ENCODE data around the gene HLF. TPM values are rescaled to one million over a fixed set of nuclear protein-coding genes. Genes with fewer than 3 reads are reported as not detected.
A peak's percentile ranks its signal among the peaks of the same experiment; 100 is the strongest.

Gene HLF
- total RNA-seq, 4 donors from 2014 or later, result 19.8 to 46.7 (median 29.9) TPM

DNA sequence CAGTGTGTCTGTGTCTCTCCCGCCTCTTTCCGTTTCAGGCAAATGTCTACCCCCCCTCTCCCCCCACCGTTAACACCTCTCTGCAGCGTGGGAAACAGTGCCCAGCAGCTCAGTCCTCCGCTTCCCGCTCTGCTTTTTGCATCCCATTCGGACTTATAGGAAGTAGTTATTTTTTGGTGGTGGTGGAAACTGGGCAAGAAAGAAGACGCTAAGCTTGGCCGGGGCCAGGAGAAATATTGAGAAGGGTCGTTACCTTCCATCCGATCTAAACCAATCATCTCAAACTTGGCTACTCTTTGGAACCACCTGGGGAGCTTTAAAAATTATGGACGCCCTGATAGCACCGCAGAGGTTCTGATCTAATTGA lies 499 bp upstream of the HLF start:
- intact Hi-C loops (cut with DNase I; ENCODE audit: low total_unique reads), result no loop called here
- no peak overlapping the region for H3K4me3 ChIP-seq (ENCODE audit: low read depth, poor library complexity, severe bottlenecking)
- no peak for TF ChIP-seq POLR2A (IDR thresholded peaks at IDR 0.05)
- TF ChIP-seq, protein P1, sequence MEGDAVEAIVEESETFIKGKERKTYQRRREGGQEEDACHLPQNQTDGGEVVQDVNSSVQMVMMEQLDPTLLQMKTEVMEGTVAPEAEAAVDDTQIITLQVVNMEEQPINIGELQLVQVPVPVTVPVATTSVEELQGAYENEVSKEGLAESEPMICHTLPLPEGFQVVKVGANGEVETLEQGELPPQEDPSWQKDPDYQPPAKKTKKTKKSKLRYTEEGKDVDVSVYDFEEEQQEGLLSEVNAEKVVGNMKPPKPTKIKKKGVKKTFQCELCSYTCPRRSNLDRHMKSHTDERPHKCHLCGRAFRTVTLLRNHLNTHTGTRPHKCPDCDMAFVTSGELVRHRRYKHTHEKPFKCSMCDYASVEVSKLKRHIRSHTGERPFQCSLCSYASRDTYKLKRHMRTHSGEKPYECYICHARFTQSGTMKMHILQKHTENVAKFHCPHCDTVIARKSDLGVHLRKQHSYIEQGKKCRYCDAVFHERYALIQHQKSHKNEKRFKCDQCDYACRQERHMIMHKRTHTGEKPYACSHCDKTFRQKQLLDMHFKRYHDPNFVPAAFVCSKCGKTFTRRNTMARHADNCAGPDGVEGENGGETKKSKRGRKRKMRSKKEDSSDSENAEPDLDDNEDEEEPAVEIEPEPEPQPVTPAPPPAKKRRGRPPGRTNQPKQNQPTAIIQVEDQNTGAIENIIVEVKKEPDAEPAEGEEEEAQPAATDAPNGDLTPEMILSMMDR (IDR thresholded peaks at IDR 0.05), result no peak
- no peak for DNase-seq (ENCODE audit: low spot score in 2 of 2)
- WGBS, 2 donors, result 12 to 13% methylated on average over 13 of the region's 13 CpGs

DNA sequence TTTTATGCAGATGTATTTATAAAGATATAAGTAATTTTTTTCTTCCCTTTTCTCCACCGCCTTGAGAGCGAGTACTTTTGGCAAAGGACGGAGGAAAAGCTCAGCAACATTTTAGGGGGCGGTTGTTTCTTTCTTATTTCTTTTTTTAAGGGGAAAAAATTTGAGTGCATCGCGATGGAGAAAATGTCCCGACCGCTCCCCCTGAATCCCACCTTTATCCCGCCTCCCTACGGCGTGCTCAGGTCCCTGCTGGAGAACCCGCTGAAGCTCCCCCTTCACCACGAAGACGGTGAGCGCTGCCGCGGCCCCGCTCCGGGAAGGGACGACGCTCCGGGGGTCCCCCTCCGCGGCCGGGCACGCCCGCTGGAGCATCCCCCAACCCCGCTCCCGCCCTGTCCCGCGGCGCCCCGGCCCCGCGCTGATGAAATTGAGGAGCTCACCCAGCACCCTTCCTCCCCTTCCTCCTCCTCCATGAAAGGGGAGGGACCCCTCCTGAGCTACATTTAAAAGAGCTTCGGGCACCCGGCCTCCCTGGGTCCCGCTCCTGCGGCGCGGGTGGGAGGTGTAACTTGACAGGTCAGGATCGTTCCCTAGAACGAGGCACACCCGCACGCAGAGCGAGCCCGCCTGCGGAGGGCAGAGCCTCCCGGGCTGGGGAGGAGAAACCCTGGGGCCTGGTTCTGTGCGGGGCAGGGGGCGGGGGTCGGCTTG lies 706 bp downstream of the HLF start:
- TF ChIP-seq, protein P1 (IDR thresholded peaks at IDR 0.05), result no peak
- TF ChIP-seq POLR2A (IDR thresholded peaks at IDR 0.05), result no peak
- peak overlapping the region; percentile 44 for H3K4me3 ChIP-seq (ENCODE audit: low read depth, poor library complexity, severe bottlenecking)
- 1 to 4% methylated on average over 38 to 52 of the region's 52 CpGs for WGBS, 2 donors
- DNase-seq (ENCODE audit: low spot score in 2 of 2), result no peak
- intact Hi-C loops (cut with DNase I; ENCODE audit: low total_unique reads), result no loop called here

DNA sequence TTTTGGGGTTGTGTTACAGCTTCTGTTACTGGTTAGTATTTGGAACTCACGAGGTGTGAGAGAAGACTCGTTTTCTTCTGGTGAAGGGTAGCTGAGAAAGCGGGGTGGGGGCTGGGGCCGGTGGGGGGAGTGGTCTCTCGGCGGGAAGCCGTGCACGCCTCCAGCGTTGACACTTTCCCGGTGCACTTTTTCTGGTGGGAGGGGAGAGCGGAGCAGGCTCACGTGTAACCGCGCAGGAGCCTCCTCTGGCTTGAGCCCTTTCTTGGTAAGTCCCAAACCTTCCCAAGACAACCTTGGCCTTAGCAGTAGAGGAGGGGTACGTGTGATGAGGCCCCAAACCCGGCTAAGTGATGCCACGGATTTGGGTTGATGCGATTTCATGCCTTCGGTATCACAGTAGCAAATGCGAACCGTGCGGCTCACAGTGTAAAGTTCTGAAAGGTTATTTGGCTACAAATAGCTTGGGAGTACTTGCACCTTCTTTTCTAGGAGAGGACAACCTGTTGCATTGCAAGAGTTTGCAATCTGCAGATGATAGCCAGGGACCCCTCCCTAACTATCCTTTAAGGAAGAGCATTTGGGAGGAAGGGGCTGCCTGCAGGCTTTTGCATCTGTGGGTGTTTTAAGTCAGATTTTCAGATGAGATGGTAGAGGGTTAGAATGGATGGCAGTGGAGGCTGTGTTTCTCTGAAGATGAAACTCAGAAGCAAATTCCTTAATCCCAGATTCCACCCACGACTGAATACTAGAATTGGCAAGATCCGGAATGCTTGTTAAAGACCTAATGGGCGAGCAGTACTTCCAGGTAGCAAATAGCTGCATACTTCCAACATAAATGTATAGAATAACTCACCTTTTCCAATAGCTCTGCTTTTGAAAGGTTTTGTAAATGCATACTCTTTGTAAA lies 1.5 kb downstream of the HLF start:
- H3K4me3 ChIP-seq (ENCODE audit: low read depth, poor library complexity, severe bottlenecking), result peak overlapping the region; percentile 44
- no peak for TF ChIP-seq POLR2A (IDR thresholded peaks at IDR 0.05)
- TF ChIP-seq, protein P1 (IDR thresholded peaks at IDR 0.05), result no peak
- WGBS, 2 donors, result 4 to 12% methylated on average over 22 to 25 of the region's 25 CpGs
- intact Hi-C loops (cut with DNase I; ENCODE audit: low total_unique reads), result no loop called here
- DNase-seq (ENCODE audit: low spot score in 2 of 2), result no peak

DNA sequence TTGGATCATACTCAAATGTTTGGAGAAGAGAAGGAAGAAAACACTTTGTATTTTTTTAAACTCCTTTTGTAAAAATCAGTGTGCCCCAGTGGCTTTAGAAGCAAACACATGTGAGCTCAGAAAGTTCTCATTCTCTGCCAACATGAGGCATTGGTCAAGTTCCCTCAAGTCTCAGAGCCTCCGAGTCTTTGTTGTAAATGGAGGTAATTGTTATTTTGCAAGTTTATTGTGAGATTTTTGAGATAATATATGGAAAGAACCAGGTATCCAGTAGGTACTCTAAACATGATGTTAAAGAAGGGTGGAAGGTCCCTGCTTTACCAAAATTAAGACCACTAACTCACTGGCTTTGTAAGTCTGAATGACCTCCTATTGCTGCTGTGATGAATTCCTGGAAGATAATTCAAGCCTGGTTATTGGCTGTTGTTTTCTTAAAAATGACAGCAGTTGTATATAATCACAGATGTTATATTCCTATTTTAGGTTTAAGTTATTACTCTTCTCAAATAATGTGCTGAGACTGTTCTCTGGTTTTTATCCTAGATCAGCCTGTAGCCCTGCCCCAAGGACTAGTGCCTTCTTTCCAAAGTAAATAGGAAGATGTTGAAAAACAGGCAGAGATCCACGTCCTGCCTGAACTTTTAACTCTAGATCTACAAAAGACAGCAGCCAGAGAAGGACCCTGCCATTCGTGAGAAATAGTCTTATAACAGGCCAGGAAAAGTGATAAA lies 2.4 kb downstream of the HLF start:
- no peak for DNase-seq (ENCODE audit: low spot score in 2 of 2)
- no peak overlapping the region for H3K4me3 ChIP-seq (ENCODE audit: low read depth, poor library complexity, severe bottlenecking)
- intact Hi-C loops (cut with DNase I; ENCODE audit: low total_unique reads), result no loop called here
- no peak for TF ChIP-seq POLR2A (IDR thresholded peaks at IDR 0.05)
- TF ChIP-seq, protein P1 (IDR thresholded peaks at IDR 0.05), result no peak
- 24 to 26% methylated on average over 3 of the region's 3 CpGs for WGBS, 2 donors

DNA sequence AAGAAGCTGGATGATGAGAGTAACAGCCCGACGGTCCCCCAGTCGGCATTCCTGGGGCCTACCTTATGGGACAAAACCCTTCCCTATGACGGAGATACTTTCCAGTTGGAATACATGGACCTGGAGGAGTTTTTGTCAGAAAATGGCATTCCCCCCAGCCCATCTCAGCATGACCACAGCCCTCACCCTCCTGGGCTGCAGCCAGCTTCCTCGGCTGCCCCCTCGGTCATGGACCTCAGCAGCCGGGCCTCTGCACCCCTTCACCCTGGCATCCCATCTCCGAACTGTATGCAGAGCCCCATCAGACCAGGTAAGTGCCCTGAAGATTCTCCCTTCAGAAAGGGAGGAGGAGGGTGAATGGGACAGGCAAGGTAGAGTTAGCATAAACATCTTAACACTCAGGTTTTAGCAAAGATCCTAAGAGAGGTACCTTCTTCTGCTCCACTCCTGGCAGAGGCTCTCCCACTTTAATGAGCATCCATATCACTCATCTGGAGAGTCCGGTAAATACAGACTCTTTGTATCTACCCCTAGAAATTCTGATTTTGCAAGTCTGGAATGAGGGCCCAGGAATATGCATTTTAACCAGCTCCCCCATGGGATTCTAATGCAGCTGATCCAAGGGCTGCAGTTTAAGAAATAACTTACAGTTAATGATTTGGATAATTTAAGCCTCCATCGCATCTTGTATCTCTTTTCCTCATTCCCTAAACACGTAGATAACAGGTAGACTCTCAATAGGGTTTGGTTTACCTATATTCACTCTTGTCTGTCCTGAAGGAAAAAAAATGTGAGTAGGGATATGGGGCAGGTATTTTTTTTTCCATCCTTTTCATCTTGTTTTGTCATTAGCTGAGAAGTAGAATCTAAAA lies 3.3 kb downstream of the HLF start:
- WGBS, 2 donors, result 75 to 88% methylated on average over 11 of the region's 11 CpGs
- no peak for TF ChIP-seq POLR2A (IDR thresholded peaks at IDR 0.05)
- TF ChIP-seq, protein P1 (IDR thresholded peaks at IDR 0.05), result no peak
- intact Hi-C loops (cut with DNase I; ENCODE audit: low total_unique reads), result no loop called here
- no peak for DNase-seq (ENCODE audit: low spot score in 2 of 2)
- no peak overlapping the region for H3K4me3 ChIP-seq (ENCODE audit: low read depth, poor library complexity, severe bottlenecking)

All from lower leg skin (tissue), 4 donors.